Stimulated activated CD8-positive, alpha-beta memory T cell treated with anti-CD3 and anti-CD28 coated beads, Interleukin-15, amount 100 ng/mL, for 1 hour (primary cell): ENCODE data around the gene DR1.
"Not testable (repeated sequence)": the region's sequence is repeated elsewhere in the genome, so short reads cannot be mapped to it uniquely, and the experiment has no call there.

Experiments
- DNase-seq: peaks from one replicate; pipeline ENCODE4 v3.0.0-alpha.2; 2020; ENCODE audit warnings: low read depth

Gene DR1

GRCh38 chr1:93386268-93386667, 40.6 kb downstream of the DR1 start:
- DNase-seq, result not testable (repeated sequence)

DNA sequence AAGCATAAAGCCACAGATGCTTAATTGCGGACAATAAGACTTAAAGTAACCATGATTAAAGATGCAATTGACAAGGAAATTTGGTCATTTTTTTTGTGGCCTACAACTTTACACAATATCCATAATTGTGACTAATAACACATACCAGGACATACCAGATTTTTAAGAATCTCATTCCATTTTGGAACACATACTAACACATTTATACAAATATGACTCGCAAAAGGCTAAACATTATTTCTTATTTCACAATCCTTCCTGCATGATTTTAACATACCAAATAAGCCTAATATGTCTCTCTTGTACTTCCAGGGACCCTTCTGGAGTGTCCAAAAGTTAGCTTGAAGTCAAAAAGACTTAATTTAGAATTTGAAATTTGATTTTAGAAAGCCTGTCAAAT, 48.8 kb downstream of the DR1 start:
- no peak for DNase-seq

DNA sequence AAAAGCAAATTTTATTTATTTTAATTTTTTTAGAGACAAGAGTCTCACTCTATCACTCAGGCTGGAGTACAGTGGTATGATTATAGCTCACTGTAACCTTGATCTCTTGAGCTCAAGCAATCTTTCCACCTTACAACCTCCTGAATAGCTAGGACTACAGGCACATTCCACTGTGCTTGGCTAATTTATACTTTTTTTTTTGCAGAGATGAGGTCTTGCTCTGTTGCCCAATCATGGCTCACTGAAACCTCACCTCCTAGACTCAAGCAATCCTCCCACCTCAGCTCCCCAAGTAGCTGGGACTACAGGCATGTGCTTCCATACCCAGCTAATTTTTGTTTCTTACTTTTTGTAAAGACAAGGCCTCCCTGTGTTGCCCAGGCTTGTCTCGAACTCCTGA, 49.5 kb downstream of the DR1 start:
- DNase-seq, result no peak

- no peak for DNase-seq
These were observed 54.1 kb downstream of the DR1 start for GRCh38 chr1:93399781-93400180.

- no peak for DNase-seq
These were observed 62.5 kb downstream of the DR1 start for GRCh38 chr1:93408203-93408602.

GRCh38 chr1:93411000-93411399, 65.3 kb downstream of the DR1 start:
- DNase-seq, result no peak

DNA sequence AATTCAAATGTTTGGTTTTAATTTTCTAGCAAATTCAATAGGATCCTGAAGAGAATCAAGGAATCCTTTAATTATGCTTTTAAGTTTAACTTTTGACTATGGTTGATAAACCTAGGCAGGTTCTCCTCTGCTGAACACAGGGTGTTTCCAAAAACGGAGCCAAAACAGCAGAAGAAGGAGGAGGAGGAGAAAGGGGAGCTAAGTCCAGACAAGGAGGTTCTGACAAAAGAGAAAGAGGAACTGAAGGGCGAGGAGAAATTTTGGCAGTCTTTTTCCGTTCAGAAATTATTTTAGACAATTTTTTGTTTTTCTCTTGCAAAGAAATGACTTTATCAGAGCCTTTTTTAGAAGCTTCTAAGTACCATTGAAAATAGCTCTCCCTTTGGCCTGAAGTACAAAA, 69.0 kb downstream of the DR1 start:
- no peak for DNase-seq

GRCh38 chr1:93415296-93415695, 69.6 kb downstream of the DR1 start:
- DNase-seq, result no peak

GRCh38 chr1:93416183-93416582, 70.5 kb downstream of the DR1 start:
- no peak for DNase-seq
